ENCODE results near the gene BNC2.

Gene BNC2

GRCh38 chr9:16809912-16810610 is 60.4 kb downstream of the BNC2 start:
- H3K27ac ChIP-seq (replicated peaks), result no peak overlapping the region
- TF ChIP-seq CTCF (IDR thresholded peaks at IDR 0.05; ENCODE audit: insufficient read depth, low read length), result no peak
- H3K27me3 ChIP-seq (ENCODE audit: insufficient read depth, poor library complexity, severe bottlenecking), result no peaks in the 10 kb centered on the region
- DNase-seq (ENCODE audit: low read depth in 1 of 2, low spot score in 1 of 2), result no peak
- H3K4me3 ChIP-seq (replicated peaks; ENCODE audit: insufficient read depth, low read length), result no peak overlapping the region

GRCh38 chr9:16806674-16807073 is 63.8 kb downstream of the BNC2 start:
- no peak overlapping the region for H3K27ac ChIP-seq (replicated peaks)
- no peaks in the 10 kb centered on the region for H3K27me3 ChIP-seq (ENCODE audit: insufficient read depth, poor library complexity, severe bottlenecking)
- no peak for DNase-seq (ENCODE audit: low read depth in 1 of 2, low spot score in 1 of 2)
- no peak overlapping the region for H3K4me3 ChIP-seq (replicated peaks; ENCODE audit: insufficient read depth, low read length)
- TF ChIP-seq POLR2AphosphoS5 (IDR thresholded peaks at IDR 0.05; ENCODE audit: low read depth), result no peak
- TF ChIP-seq GABPA (IDR thresholded peaks at IDR 0.05; ENCODE audit: low read depth), result no peak
- TF ChIP-seq SPI1 (IDR thresholded peaks at IDR 0.05; ENCODE audit: borderline replicate concordance, low read depth), result no peak
- no peak for TF ChIP-seq CTCF (IDR thresholded peaks at IDR 0.05; ENCODE audit: insufficient read depth, low read length)
- no peak for TF ChIP-seq REST (IDR thresholded peaks at IDR 0.05; ENCODE audit: insufficient replicate concordance, low read depth)

- TF ChIP-seq GABPA (IDR thresholded peaks at IDR 0.05; ENCODE audit: low read depth) (no peak), POLR2AphosphoS5 (IDR thresholded peaks at IDR 0.05; ENCODE audit: low read depth) (no peak), CTCF (IDR thresholded peaks at IDR 0.05; ENCODE audit: insufficient read depth, low read length) (no peak), SPI1 (IDR thresholded peaks at IDR 0.05; ENCODE audit: borderline replicate concordance, low read depth) (no peak), REST (IDR thresholded peaks at IDR 0.05; ENCODE audit: insufficient replicate concordance, low read depth) (no peak)
- DNase-seq (ENCODE audit: low read depth in 1 of 2, low spot score in 1 of 2), result no peak
- Histone ChIP-seq H3K27ac (replicated peaks) (no peak overlapping the region), H3K4me3 (replicated peaks; ENCODE audit: insufficient read depth, low read length) (no peak overlapping the region), H3K27me3 (ENCODE audit: insufficient read depth, poor library complexity, severe bottlenecking) (no peaks in the 10 kb centered on the region)
Observed at GRCh38 chr9:16803648-16804047, 66.8 kb downstream of the BNC2 start.
